ENCODE measurements around the gene TAC1. TPM values are rescaled to one million over a fixed set of nuclear protein-coding genes. Genes with fewer than 3 reads are reported as not detected.

TAC1 gene
- total RNA-seq, 4 donors from 2014 or later: 0.55 to 2.4 TPM; not detected in 2

- H3K4me3 ChIP-seq (ENCODE audit: low read depth, poor library complexity, severe bottlenecking): no peak overlapping the region
- WGBS, 2 donors: 78 to 87% methylated on average over 3 of the region's 3 CpGs
- DNase-seq (ENCODE audit: low spot score in 2 of 2): no peak
- no peak for TF ChIP-seq CTCF (IDR thresholded peaks at IDR 0.05)
- TF ChIP-seq POLR2A (IDR thresholded peaks at IDR 0.05): no peak
- intact Hi-C loops (cut with DNase I; ENCODE audit: low total_unique reads): no loop called here
Measured at GRCh38 chr7:97722386-97722785, 9.5 kb upstream of the TAC1 start.

GRCh38 chr7:97732565-97733275, 834 bp downstream of the TAC1 start:
- no peak for DNase-seq (ENCODE audit: low spot score in 2 of 2)
- 2 to 6% methylated on average over 26 to 42 of the region's 42 CpGs for WGBS, 2 donors
- TF ChIP-seq CTCF (IDR thresholded peaks at IDR 0.05) (no peak), POLR2A (IDR thresholded peaks at IDR 0.05) (no peak)
- H3K4me3 ChIP-seq (ENCODE audit: low read depth, poor library complexity, severe bottlenecking): no peak overlapping the region
- intact Hi-C loops (cut with DNase I; ENCODE audit: low total_unique reads): no loop called here

- TF ChIP-seq CTCF (IDR thresholded peaks at IDR 0.05): no peak
- no peak for TF ChIP-seq POLR2A (IDR thresholded peaks at IDR 0.05)
- intact Hi-C loops (cut with DNase I; ENCODE audit: low total_unique reads): no loop called here
- WGBS, 2 donors: 2 to 4% methylated on average over 50 to 59 of the region's 59 CpGs
- H3K4me3 ChIP-seq (ENCODE audit: low read depth, poor library complexity, severe bottlenecking): no peak overlapping the region
- DNase-seq (ENCODE audit: low spot score in 2 of 2): no peak
Measured at GRCh38 chr7:97733276-97734161, 1.6 kb downstream of the TAC1 start.

DNA sequence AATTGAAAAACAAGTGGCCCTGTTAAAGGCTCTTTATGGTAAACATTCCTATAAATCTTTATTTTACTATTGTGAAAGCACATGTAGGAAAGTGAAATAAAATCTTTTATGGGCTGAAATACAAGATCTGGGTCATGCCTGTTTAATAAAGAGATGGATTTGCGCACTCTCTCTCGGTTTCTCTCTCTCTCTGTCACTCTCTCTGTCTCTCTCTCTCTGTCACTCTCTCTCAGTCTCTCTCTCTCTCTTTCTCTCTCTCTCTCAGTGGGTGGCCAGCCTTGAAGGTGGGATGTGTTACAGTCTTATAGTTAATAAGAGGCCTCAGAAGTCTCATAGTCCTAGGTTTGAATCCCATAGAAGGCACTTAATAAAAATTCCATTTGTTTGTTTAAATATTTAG, 2.4 kb downstream of the TAC1 start:
- WGBS, 2 donors: 49 to 57% methylated on average over 2 of the region's 2 CpGs
- H3K4me3 ChIP-seq (ENCODE audit: low read depth, poor library complexity, severe bottlenecking): no peak overlapping the region
- TF ChIP-seq POLR2A (IDR thresholded peaks at IDR 0.05) (no peak), CTCF (IDR thresholded peaks at IDR 0.05) (no peak)
- no peak for DNase-seq (ENCODE audit: low spot score in 2 of 2)
- intact Hi-C loops (cut with DNase I; ENCODE audit: low total_unique reads): no loop called here

GRCh38 chr7:97735075-97735474, 3.2 kb downstream of the TAC1 start:
- WGBS, 2 donors: 78 to 80% methylated on average over 3 of the region's 3 CpGs
- no peak for DNase-seq (ENCODE audit: low spot score in 2 of 2)
- intact Hi-C loops (cut with DNase I; ENCODE audit: low total_unique reads): no loop called here
- TF ChIP-seq POLR2A (IDR thresholded peaks at IDR 0.05) (no peak), CTCF (IDR thresholded peaks at IDR 0.05) (no peak)
- H3K4me3 ChIP-seq (ENCODE audit: low read depth, poor library complexity, severe bottlenecking): no peak overlapping the region

Data from lower leg skin (tissue), 4 donors.